Measurements from ENCODE around the gene PIF1. TPM values are rescaled to one million over a fixed set of nuclear protein-coding genes. Genes with fewer than 3 reads are reported as not detected.

Gene PIF1
- total RNA-seq, 1 donor: 6.2 TPM

DNA sequence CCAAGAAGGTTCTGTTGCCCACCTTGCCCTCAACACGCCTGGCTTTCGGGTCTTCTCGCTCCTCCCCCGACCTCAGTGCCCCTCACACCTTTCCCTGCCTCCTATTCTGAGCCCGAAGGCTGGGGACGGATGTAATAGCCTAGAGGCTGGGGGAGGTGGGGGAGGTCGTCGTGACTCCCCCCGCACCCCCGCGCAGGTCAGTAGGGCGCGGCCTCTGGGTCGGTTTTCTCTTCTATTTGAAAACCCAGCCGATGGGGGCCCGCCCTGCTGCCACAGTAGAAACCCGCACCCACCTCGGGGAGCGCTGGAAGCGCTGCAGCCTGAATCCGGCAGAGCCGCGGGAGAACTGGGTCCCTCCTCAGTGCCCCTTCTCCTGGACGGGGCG, 49.1 kb downstream of the PIF1 start:
- Histone ChIP-seq H3K79me2 (ENCODE audit: insufficient read depth, low read length) (no peaks in the 10 kb centered on the region), H3K4me1 (ENCODE audit: insufficient read depth, low read length) (no peaks in the 10 kb centered on the region), H3K27me3 (ENCODE audit: insufficient read depth, low read length) (peaks cover 25% of the 10 kb centered on the region), H2AFZ (ENCODE audit: low read length) (peak overlapping the region; percentile 56), H3K27ac (ENCODE audit: low read depth, low read length) (no peak overlapping the region), H3K4me3 (ENCODE audit: insufficient read depth, low read length) (peak overlapping the region; percentile 70), H4K20me1 (ENCODE audit: insufficient read depth, low read length) (no peaks in the 10 kb centered on the region), H3K36me3 (ENCODE audit: insufficient read depth, low read length) (no peaks in the 10 kb centered on the region), H3K4me2 (ENCODE audit: insufficient read depth, low read length) (peak overlapping the region; percentile 58), H3K9me3 (ENCODE audit: low read depth, low read length) (no peaks in the 10 kb centered on the region)
- DNase-seq (ENCODE audit: insufficient read length, low spot score, missing footprints): peak; percentile 27
- TF ChIP-seq, protein P1, sequence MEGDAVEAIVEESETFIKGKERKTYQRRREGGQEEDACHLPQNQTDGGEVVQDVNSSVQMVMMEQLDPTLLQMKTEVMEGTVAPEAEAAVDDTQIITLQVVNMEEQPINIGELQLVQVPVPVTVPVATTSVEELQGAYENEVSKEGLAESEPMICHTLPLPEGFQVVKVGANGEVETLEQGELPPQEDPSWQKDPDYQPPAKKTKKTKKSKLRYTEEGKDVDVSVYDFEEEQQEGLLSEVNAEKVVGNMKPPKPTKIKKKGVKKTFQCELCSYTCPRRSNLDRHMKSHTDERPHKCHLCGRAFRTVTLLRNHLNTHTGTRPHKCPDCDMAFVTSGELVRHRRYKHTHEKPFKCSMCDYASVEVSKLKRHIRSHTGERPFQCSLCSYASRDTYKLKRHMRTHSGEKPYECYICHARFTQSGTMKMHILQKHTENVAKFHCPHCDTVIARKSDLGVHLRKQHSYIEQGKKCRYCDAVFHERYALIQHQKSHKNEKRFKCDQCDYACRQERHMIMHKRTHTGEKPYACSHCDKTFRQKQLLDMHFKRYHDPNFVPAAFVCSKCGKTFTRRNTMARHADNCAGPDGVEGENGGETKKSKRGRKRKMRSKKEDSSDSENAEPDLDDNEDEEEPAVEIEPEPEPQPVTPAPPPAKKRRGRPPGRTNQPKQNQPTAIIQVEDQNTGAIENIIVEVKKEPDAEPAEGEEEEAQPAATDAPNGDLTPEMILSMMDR (IDR thresholded peaks at IDR 0.05; ENCODE audit: extremely low read depth, low read depth, low read length): no peak

DNA sequence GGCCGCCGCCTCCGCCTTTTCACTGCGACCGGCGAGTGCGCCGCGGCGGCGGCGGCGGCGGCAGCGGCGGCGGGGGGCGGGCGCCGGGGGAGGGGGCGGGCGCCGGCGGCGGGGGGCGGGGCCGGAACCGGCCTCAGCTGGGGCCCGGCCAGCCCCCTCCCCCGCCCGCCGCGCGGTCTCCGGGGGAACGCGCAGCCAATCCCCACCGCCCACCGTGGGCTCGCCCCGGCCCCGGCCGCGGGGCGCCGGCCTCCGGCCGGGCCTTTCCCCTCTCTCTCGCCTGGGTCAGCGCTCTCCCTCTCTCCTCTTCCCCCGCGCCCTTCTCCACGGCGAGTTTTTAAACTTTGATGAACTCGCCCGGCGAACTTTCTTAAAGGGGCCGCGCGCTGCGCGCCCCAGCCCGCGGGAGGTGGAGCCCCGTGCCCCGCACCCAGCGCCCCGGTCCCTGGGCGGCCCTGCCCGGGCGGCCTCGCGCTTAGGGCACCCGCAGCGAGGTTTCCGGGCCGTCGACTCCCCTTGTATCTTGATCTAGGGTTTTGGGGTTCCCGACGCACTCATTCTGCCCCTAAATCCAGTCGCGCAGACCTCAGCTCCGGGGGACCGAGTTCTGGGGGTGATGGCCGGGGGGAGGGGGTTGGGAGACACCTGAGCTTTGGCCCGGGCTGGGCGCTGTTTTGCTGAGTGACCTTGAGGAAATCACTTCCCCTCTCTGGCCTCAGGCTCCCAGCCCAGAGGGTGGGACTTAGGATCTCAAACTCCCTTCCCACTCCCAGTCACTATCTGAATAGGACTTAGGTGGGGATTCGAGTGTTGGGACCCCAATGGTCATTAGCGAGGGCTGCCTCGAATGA, 49.7 kb downstream of the PIF1 start, which contains the start of gene RBPMS2:
Gene RBPMS2, minus strand, starts transcription at position 39 of the 851 bp plus-strand sequence. CDS start 270 bp downstream, outside the sequence.
- TF ChIP-seq, protein P1 (IDR thresholded peaks at IDR 0.05; ENCODE audit: extremely low read depth, low read depth, low read length): no peak
- H3K36me3 ChIP-seq (ENCODE audit: insufficient read depth, low read length): no peaks in the 10 kb centered on the region
- no peaks in the 10 kb centered on the region for H3K9me3 ChIP-seq (ENCODE audit: low read depth, low read length)
- no peak within 1 kb of the TSS for H3K27ac ChIP-seq (ENCODE audit: low read depth, low read length)
- no peaks in the 10 kb centered on the region for H3K4me1 ChIP-seq (ENCODE audit: insufficient read depth, low read length)
- H2AFZ ChIP-seq (ENCODE audit: low read length): peak within 1 kb of the TSS; percentile 56
- DNase-seq (ENCODE audit: insufficient read length, low spot score, missing footprints): peak; percentile 91
- H3K79me2 ChIP-seq (ENCODE audit: insufficient read depth, low read length): no peaks in the 10 kb centered on the region
- H3K4me2 ChIP-seq (ENCODE audit: insufficient read depth, low read length): peak within 1 kb of the TSS; percentile 58
- H4K20me1 ChIP-seq (ENCODE audit: insufficient read depth, low read length): no peaks in the 10 kb centered on the region
- H3K4me3 ChIP-seq (ENCODE audit: insufficient read depth, low read length): peak within 1 kb of the TSS; percentile 70
- peaks cover 25% of the 10 kb centered on the region for H3K27me3 ChIP-seq (ENCODE audit: insufficient read depth, low read length)

DNA sequence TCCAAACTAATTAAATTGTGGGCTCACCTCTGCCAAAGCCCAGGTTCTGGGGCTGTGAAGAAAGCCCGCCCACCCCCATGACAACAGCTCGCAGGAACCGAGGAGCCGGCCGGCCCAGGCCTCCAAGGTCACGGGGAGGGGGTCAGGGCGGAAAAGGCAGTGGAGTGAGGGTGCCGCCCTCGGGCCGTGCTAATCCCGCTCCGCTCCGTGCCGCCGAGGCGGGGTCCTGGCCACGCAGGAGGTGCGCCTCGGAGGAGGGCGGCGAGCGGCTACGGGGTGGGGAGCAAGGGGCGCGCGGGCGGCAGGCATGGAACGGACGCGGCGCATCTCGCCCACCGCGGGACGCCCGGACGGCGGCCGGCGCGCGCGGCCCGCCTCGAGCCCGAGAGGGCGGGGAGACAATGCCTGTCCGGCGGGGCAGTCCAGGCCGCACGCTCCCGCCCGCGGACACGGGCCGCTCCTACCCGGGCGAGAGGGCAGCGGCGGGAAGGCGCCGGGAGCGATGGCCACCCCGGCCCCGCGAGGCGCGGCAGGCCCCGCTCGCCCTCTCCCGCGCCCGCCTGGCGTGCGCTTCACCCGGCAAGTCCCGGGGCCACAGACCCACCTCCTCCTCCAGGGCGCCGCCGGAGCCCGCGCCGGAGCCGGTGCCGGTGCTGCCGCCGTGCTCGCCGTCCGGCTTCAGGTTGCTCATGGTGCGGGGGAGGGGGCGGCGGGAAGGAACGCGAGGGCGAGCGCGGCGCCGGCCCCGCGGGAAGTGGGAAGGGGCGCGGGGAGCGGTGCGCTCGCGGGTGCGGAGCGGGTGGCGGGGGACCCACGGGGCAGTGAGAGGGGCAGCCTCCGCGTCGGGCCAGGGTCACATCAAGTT, 50.6 kb downstream of the PIF1 start:
- Histone ChIP-seq H4K20me1 (ENCODE audit: insufficient read depth, low read length) (no peaks in the 10 kb centered on the region), H3K27ac (ENCODE audit: low read depth, low read length) (no peak overlapping the region), H3K4me1 (ENCODE audit: insufficient read depth, low read length) (no peaks in the 10 kb centered on the region), H3K4me3 (ENCODE audit: insufficient read depth, low read length) (peak overlapping the region; percentile 66), H3K27me3 (ENCODE audit: insufficient read depth, low read length) (peaks cover 25% of the 10 kb centered on the region), H3K79me2 (ENCODE audit: insufficient read depth, low read length) (no peaks in the 10 kb centered on the region), H3K9me3 (ENCODE audit: low read depth, low read length) (no peaks in the 10 kb centered on the region), H3K36me3 (ENCODE audit: insufficient read depth, low read length) (no peaks in the 10 kb centered on the region), H2AFZ (ENCODE audit: low read length) (no peak overlapping the region), H3K4me2 (ENCODE audit: insufficient read depth, low read length) (peak overlapping the region; percentile 39)
- DNase-seq (ENCODE audit: insufficient read length, low spot score, missing footprints): peak; percentile 87
- TF ChIP-seq, protein P1 (IDR thresholded peaks at IDR 0.05; ENCODE audit: extremely low read depth, low read depth, low read length): no peak

Data from osteoblast (primary cell).